K562 (cell line): Measurements from ENCODE around the gene GLRX3. TPM values are rescaled to one million over a fixed set of nuclear protein-coding genes. Genes with fewer than 3 reads are reported as not detected.

Source experiments
- ATAC-seq: fragments of 200-7000 bp; cut with Tn5 transposase; 3 replicates; pipeline ENCODE4 v1.9.1; 2020; ENCODE audit warnings: moderate library complexity
- BruUV-seq: library from RNA; stranded (reverse); fragments of 400-500 nt; replicated peaks from 2 replicates; lab custom pipeline; 2021; lab: Mats Ljungman, UMichigan
- CTCF ChIA-PET: fragments of 300-600 bp; formaldehyde crosslinking; extraction: SDS; loops from one replicate; lab custom pipeline; 2021; ENCODE audit warnings: low intra/inter-chr PET ratio; lab: Yijun Ruan, JAX
- POLR2A ChIA-PET: fragments of 300-600, 350-650 bp; sonication (Branson Sonifier 250); formaldehyde crosslinking; extraction: SDS; loops from one replicate; lab custom pipeline; 2021; ENCODE audit warnings: antibody characterized with exemption, inconsistent platforms; lab: Yijun Ruan, JAX
- DNase-seq, 4 experiments: peaks; one replicate each; pipeline versions ENCODE4 v3.0.0 to v3.0.0-alpha.2; 2011 to 2018; ENCODE audit warnings: low spot score in 3 of 4, mixed read lengths in 3 of 4; ENCODE audit errors: extremely low read depth in 1 of 4
- FAIRE-seq: peaks from 2 replicates; lab custom pipeline; 2011; peaks lifted over from hg19 to GRCh38; lab: Jason Lieb, UNC
- H2AFZ ChIP-seq: 2 replicates; pipeline ENCODE4 v1.6.0; 2011; ENCODE audit warnings: low read depth, low read length, control low read depth, inconsistent platforms
- H3K27ac ChIP-seq: fragments of 200-600 bp; 3 replicates; pipeline ENCODE4 v1.8.0; 2011; ENCODE audit warnings: low read depth, mild to moderate bottlenecking, control low read depth, inconsistent platforms, low read length, moderate library complexity, mixed read lengths; ENCODE audit errors: extremely low read depth
- H3K27me3 ChIP-seq, 2 experiments: fragments of 300-600 bp in 1 of 2; 2 replicates in 1 of 2; 3 replicates in 1 of 2; pipeline versions ENCODE4 v1.6.0 to v1.8.0; 2011; ENCODE audit warnings: inconsistent platforms in 2 of 2, low read length in 2 of 2, mild to moderate bottlenecking in 1 of 2, mixed read lengths in 1 of 2, moderate library complexity in 1 of 2; ENCODE audit not compliant: control insufficient read depth in 2 of 2, insufficient read depth in 2 of 2
- H3K36me3 ChIP-seq: fragments of 300-600 bp; 3 replicates; pipeline ENCODE4 v1.8.0; 2011; ENCODE audit warnings: mild to moderate bottlenecking, low read length, inconsistent platforms; ENCODE audit not compliant: control insufficient read depth, insufficient read depth
- H3K4me1 ChIP-seq, 2 experiments: fragments of 200-600 bp in 1 of 2; replicated peaks in 1 of 2; 2 replicates in 1 of 2; 3 replicates in 1 of 2; pipeline versions ENCODE4 v1.5.1 to v1.8.0; 2011; ENCODE audit warnings: inconsistent platforms in 2 of 2, low read length in 2 of 2, mild to moderate bottlenecking in 1 of 2, mixed read lengths in 1 of 2, moderate library complexity in 1 of 2; ENCODE audit not compliant: control insufficient read depth in 2 of 2, insufficient read depth in 2 of 2
- H3K4me2 ChIP-seq: 2 replicates; pipeline ENCODE4 v1.6.1; 2011; ENCODE audit warnings: low read length, control low read depth, inconsistent platforms, mixed read lengths; ENCODE audit not compliant: insufficient read depth
- H3K4me3 ChIP-seq: fragments of 200-600 bp; sonication (generic), shearing (Covaris generic); 2 replicates; pipeline ENCODE4 v1.5.1; 2016; ENCODE audit warnings: control low read depth, inconsistent platforms
- H3K79me2 ChIP-seq: fragments of 200-600 bp; 3 replicates; pipeline ENCODE4 v1.8.0; 2011; ENCODE audit warnings: low read length, inconsistent platforms; ENCODE audit not compliant: control insufficient read depth, insufficient read depth
- H3K9ac ChIP-seq, 2 experiments: 2 replicates each; pipeline versions ENCODE4 v1.6.0 to v1.6.1; 2011; ENCODE audit warnings: low read depth in 2 of 2, low read length in 2 of 2, control low read depth in 1 of 2, inconsistent platforms in 1 of 2, mild to moderate bottlenecking in 1 of 2, mixed read lengths in 1 of 2; ENCODE audit not compliant: insufficient read depth in 1 of 2
- H3K9me1 ChIP-seq: one replicate; pipeline ENCODE4 v1.6.0; 2011; ENCODE audit warnings: inconsistent platforms, mild to moderate bottlenecking, low read length, moderate library complexity; ENCODE audit not compliant: control insufficient read depth, insufficient read depth
- H3K9me3 ChIP-seq: replicated peaks from 2 replicates; pipeline ENCODE4 v1.5.1; 2011; ENCODE audit warnings: low read depth, low read length, inconsistent platforms; ENCODE audit not compliant: control insufficient read depth, insufficient read depth
- H4K20me1 ChIP-seq: replicated peaks from 2 replicates; pipeline ENCODE4 v1.6.1; 2011; ENCODE audit warnings: low read length, inconsistent platforms, mixed read lengths; ENCODE audit not compliant: control insufficient read depth, insufficient read depth
- ETV1 ChIP-seq: fragments of 450-650 bp; conservative IDR thresholded peaks from 2 replicates; pipeline ENCODE4 v1.6.1; 2016; ENCODE audit warnings: missing genetic modification characterization, control low read depth, low read depth, missing compliant biosample characterization
- KAT2B ChIP-seq: IDR thresholded peaks from one replicate; pipeline ENCODE4 v1.6.1; 2012; ENCODE audit warnings: low read depth, mild to moderate bottlenecking, control low read depth, inconsistent platforms, low read length, moderate library complexity
- MAZ ChIP-seq, 2 experiments: fragments of 450-650 bp in 1 of 2; sonication (generic) in 1 of 2; formaldehyde crosslinking; IDR thresholded peaks in 1 of 2; conservative IDR thresholded peaks in 1 of 2; 2 replicates each; pipeline versions ENCODE4 v1.4.0 to v1.5.0; 2020; ENCODE audit warnings: mild to moderate bottlenecking in 1 of 2, missing genetic modification reagents in 1 of 2
- NR2C1 ChIP-seq, 2 experiments: fragments of 450-650 bp; IDR thresholded peaks; 2 replicates each; pipeline ENCODE4 v1.6.1; 2017; ENCODE audit warnings: mild to moderate bottlenecking in 2 of 2, antibody characterized with exemption in 1 of 2, inconsistent platforms in 1 of 2, missing compliant biosample characterization in 1 of 2, missing genetic modification characterization in 1 of 2
- PHB2 ChIP-seq: fragments of 450-650 bp; IDR thresholded peaks from 2 replicates; pipeline ENCODE4 v1.6.1; 2017; ENCODE audit warnings: low read depth
- POLR2B ChIP-seq: fragments of 450-650 bp; IDR thresholded peaks from 2 replicates; pipeline ENCODE4 v1.6.1; 2018; ENCODE audit warnings: low read depth; ENCODE audit not compliant: partially characterized antibody
- POU5F1 ChIP-seq: fragments of 150-350 bp; IDR thresholded peaks from 2 replicates; pipeline ENCODE4 v1.6.1; 2014; ENCODE audit warnings: borderline replicate concordance, low read length, low read depth, mild to moderate bottlenecking; ENCODE audit not compliant: partially characterized antibody
- RCOR1 ChIP-seq, 2 experiments: IDR thresholded peaks; 2 replicates each; pipeline ENCODE4 v1.6.1; 2012; ENCODE audit warnings: low read depth in 2 of 2, low read length in 2 of 2, borderline replicate concordance in 1 of 2, improper control_type of control experiment in 1 of 2
- RUNX1 ChIP-seq: sonication (generic); IDR thresholded peaks from 2 replicates; pipeline ENCODE4 v1.6.1; 2016; ENCODE audit warnings: antibody characterized with exemption, low read depth
- TFAM ChIP-seq: fragments of 250-450 bp; sonication (Bioruptor Pico); conservative IDR thresholded peaks from 2 replicates; pipeline ENCODE4 v1.5.0; 2021; ENCODE audit warnings: mild to moderate bottlenecking, moderate library complexity
- XRCC4 ChIP-seq: IDR thresholded peaks from one replicate; pipeline ENCODE4 v1.6.1; 2011; ENCODE audit not compliant: insufficient read depth, insufficient read length; ENCODE audit errors: extremely low read depth
- ZNF644 ChIP-seq: fragments of 200-800 bp; sonication (Bioruptor generic); IDR thresholded peaks from 2 replicates; pipeline ENCODE4 v1.6.1; 2016; ENCODE audit warnings: low read depth, missing genetic modification characterization, missing compliant biosample characterization
- WGBS: fragments of 100-300 bp; shearing (Covaris generic); methylation state at CpG from one replicate; pipeline ENCODE4 v1.1.6; 2016; ENCODE audit warnings: low coverage, mixed read lengths; ENCODE audit not compliant: insufficient coverage; ENCODE audit errors: missing lambda C conversion rate; 5-methylcytosine and 5-hydroxymethylcytosine counted together
- in situ Hi-C: fragments of 300-500 bp; cut with MboI; formaldehyde crosslinking; loops from 4 replicates; pipeline ENCODE4 v1.15.0; 2018; ENCODE audit warnings: inconsistent platforms, mixed read lengths
- intact Hi-C: fragments of 100-400 bp; cut with micrococcal nuclease; formaldehyde crosslinking; loops from 2 replicates; pipeline ENCODE4 v1.14.2; 2022
- polyA plus RNA-seq, 8 experiments: library from polyadenylated mRNA; depleted of rRNA in 4 of 8; stranded (reverse) in 5 of 8; unstranded in 3 of 8; fragments of >200 nt; fragmentation: Nextera tagmentation in 2 of 8; fragmentation: Illumina TruSeq in 1 of 8; extraction: Ambion mirVana in 2 of 8; extraction: Trizol in 1 of 8; gene quantifications; 2 replicates each; pipeline versions ENCODE4 v1.2.1 to v1.2.3, GENCODE V29; 2011 to 2014; ENCODE audit warnings: inconsistent platforms in 1 of 8, missing spikeins in 1 of 8
- total RNA-seq, 7 experiments: library from RNA; depleted of rRNA in 6 of 7; stranded (reverse); fragments of >200 nt in 6 of 7; fragmentation: Illumina TruSeq in 2 of 7; extraction: Trizol in 2 of 7; gene quantifications; 2 replicates each; pipeline versions ENCODE4 v1.2.1 to v1.2.3, GENCODE V29; 2011 to 2021; ENCODE audit warnings: low replicate concordance in 1 of 7
- TF ChIP-seq, protein P1 (sequence below), 2 experiments: IDR thresholded peaks; 2 replicates each; pipeline ENCODE4 v1.6.1; 2011; ENCODE audit warnings: borderline replicate concordance in 1 of 2, control low read depth in 1 of 2, low read depth in 1 of 2, low read length in 1 of 2, mild to moderate bottlenecking in 1 of 2, mixed read lengths in 1 of 2, moderate library complexity in 1 of 2; ENCODE audit not compliant: insufficient read depth in 1 of 2, insufficient read length in 1 of 2, poor library complexity in 1 of 2, severe bottlenecking in 1 of 2; ENCODE audit errors: extremely low read depth in 1 of 2

The GLRX3 gene
- total and polyA plus RNA-seq, 9 of the 15 experiments (the other 6 are each of a cell fraction or from before 2014, with no cell fraction given), result 115 to 190 (median 169) TPM

DNA sequence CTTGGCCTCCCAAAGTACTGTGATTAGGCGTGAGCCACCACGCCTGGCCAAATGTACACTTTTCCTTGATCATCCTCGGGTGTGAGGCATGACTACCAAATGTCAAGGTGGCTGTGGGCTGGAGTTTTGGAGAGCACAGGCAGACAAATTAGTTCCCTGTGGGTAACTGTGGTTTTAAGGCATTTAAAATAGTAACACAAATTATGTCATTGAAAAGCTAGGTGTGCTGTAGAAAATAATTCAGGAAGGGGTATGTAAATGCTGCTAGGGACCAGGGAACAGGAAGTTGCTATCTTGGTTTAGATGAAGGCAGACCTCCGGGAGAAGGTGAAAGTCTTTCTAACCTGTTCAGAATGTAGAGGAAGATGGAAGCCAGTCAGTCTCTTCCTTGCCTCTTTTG is 9.9 kb downstream of the GLRX3 start:
- DNase-seq (no peak), FAIRE-seq (no peak), ATAC-seq (no peak)
- no peak overlapping the region for H3K4me2 ChIP-seq
- peaks cover 4 to 12% of the 10 kb centered on the region in 2 experiments; a peak in 3 of 5 replicates for H3K4me1 ChIP-seq
- ChIA-PET CTCF (no interaction called here), POLR2A (no interaction called here)
- no peak overlapping the region for H3K27ac ChIP-seq
- H2AFZ ChIP-seq, result no peak overlapping the region
- intact Hi-C loops (no loop called here), in situ Hi-C loops (no loop called here)
- no peak for TF ChIP-seq MAZ (CRISPR knock-in tag; conservative IDR thresholded peaks at IDR 0.05 in 1 of 2, IDR thresholded peaks at IDR 0.05 in 1 of 2)
- H3K79me2 ChIP-seq, result peaks cover 93% of the 10 kb centered on the region
- no peaks in the 10 kb centered on the region for H3K27me3 ChIP-seq
- 87% methylated on average over 4 of the region's 4 CpGs for WGBS
- H3K9me1 ChIP-seq, result peaks cover 3% of the 10 kb centered on the region
- H3K4me3 ChIP-seq, result no peak overlapping the region
- H4K20me1 ChIP-seq, result peaks cover 15% of the 10 kb centered on the region
- BruUV-seq, result no TSS peak
- peaks cover 64% of the 10 kb centered on the region for H3K36me3 ChIP-seq
- H3K9me3 ChIP-seq, result no peaks in the 10 kb centered on the region
- H3K9ac ChIP-seq, result no peak overlapping the region

DNA sequence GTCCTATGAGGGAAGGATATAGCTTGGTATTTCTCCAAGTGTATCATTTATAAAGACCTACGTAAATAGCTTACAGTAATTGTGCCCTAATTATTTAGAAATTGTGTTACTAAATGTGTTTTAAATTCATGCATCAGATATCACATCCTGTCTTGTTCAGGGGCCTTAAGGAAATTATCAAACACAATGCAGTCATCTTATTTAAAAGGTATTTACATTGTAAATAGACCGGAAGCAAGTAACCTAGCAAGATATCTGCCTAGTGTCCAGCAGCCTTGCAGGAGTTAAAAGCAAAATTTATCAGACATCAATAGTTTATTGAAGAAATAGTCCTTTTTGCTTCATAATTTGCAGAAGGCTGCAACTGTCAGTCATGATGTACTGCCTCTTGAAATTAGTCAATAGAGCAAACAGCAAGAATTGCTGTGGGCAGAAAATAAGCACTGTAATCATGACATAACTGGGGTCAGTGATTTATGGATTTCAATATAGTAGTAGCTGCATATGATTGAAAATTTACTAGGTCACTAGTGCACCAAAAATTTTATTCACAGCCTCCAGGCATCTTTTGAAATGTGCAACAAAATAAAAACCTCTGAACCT is 23.1 kb downstream of the GLRX3 start:
- Histone ChIP-seq H3K9me1 (no peaks in the 10 kb centered on the region), H4K20me1 (no peaks in the 10 kb centered on the region; the same call in 1 of the 2 replicates), H2AFZ (no peak overlapping the region), H3K4me1 (peaks cover 0 to 2% of the 10 kb centered on the region in 2 experiments; a peak in 2 of 5 replicates), H3K4me2 (no peak overlapping the region), H3K79me2 (peaks cover 61% of the 10 kb centered on the region), H3K9ac (no peak overlapping the region), H3K9me3 (no peaks in the 10 kb centered on the region), H3K36me3 (peaks cover 60% of the 10 kb centered on the region; the same call in 1 of the 3 replicates), H3K27me3 (no peaks in the 10 kb centered on the region), H3K4me3 (no peak overlapping the region), H3K27ac (no peak overlapping the region)
- no peak for FAIRE-seq
- ChIA-PET CTCF (no interaction called here), POLR2A (interaction anchor here (0.9 kb wide), 1 partner anchor 21 kb away, joined by 3 read pairs; no protein-coding TSS in a partner anchor)
- intact Hi-C loops, result no loop called here
- WGBS, result 91% methylated on average over 2 of the region's 2 CpGs
- in situ Hi-C loops, result no loop called here
- no peak for DNase-seq
- no peak for ATAC-seq
- no TSS peak for BruUV-seq
- TF ChIP-seq RUNX1, result no peak
- no peak for TF ChIP-seq POU5F1
- no peak for TF ChIP-seq RCOR1 (IDR thresholded peaks at IDR 0.05; ENCODE audit: borderline replicate concordance in 1 of 2, low read depth in 2 of 2, low read length in 2 of 2)
- no peak for TF ChIP-seq PHB2
- TF ChIP-seq, protein P1, sequence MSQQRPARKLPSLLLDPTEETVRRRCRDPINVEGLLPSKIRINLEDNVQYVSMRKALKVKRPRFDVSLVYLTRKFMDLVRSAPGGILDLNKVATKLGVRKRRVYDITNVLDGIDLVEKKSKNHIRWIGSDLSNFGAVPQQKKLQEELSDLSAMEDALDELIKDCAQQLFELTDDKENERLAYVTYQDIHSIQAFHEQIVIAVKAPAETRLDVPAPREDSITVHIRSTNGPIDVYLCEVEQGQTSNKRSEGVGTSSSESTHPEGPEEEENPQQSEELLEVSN (IDR thresholded peaks at IDR 0.05; ENCODE audit: borderline replicate concordance in 1 of 2, extremely low read depth in 1 of 2, insufficient read depth in 1 of 2, insufficient read length in 1 of 2, low read depth in 1 of 2, low read length in 1 of 2, poor library complexity in 1 of 2, severe bottlenecking in 1 of 2), result no peak
- no peak for TF ChIP-seq TFAM
- TF ChIP-seq ZNF644 (tag), result no peak
- no peak for TF ChIP-seq ETV1
- TF ChIP-seq KAT2B, result no peak
- no peak for TF ChIP-seq POLR2B
- no peak for TF ChIP-seq XRCC4
- no peak for TF ChIP-seq MAZ (CRISPR knock-in tag; conservative IDR thresholded peaks at IDR 0.05 in 1 of 2, IDR thresholded peaks at IDR 0.05 in 1 of 2)
- no peak for TF ChIP-seq NR2C1 (IDR thresholded peaks at IDR 0.05)
- no peak for TF ChIP-seq NR2C1 (tag; IDR thresholded peaks at IDR 0.05)
